T-helper 17 cell (primary cell): Measurements from ENCODE around the gene CLCN6. TPM values are rescaled to one million over a fixed set of nuclear protein-coding genes. Genes with fewer than 3 reads are reported as not detected.

Source experiments
- ATAC-seq: fragments of 150-1000 bp; cut with Tn5 transposase; 2 replicates; pipeline ENCODE4 v1.10.0; 2021; ENCODE audit warnings: mild to moderate bottlenecking, moderate library complexity
- DNase-seq, 3 donors: peaks; one replicate each; pipeline versions ENCODE4 v3.0.0 to v3.0.0-alpha.2; 2020 to 2021
- H3K9me3 ChIP-seq: one replicate; pipeline ENCODE4 v1.7.0; 2013; ENCODE audit warnings: low read length, mild to moderate bottlenecking; ENCODE audit not compliant: control insufficient read depth, poor library complexity, severe bottlenecking
- H3K27ac Mint-ChIP-seq: one replicate; pipeline ENCODE4 v1.8.0; 2022; ENCODE audit warnings: mild to moderate bottlenecking, moderate library complexity, mixed read lengths
- H3K27me3 Mint-ChIP-seq: one replicate; pipeline ENCODE4 v1.8.0; 2022; ENCODE audit warnings: mixed read lengths
- H3K36me3 Mint-ChIP-seq: one replicate; pipeline ENCODE4 v1.8.0; 2022; ENCODE audit warnings: low read depth, mixed read lengths
- H3K4me1 Mint-ChIP-seq: one replicate; pipeline ENCODE4 v1.8.0; 2022; ENCODE audit warnings: mild to moderate bottlenecking, mixed read lengths
- H3K4me3 Mint-ChIP-seq: one replicate; pipeline ENCODE4 v1.8.0; 2022; ENCODE audit warnings: mild to moderate bottlenecking, moderate library complexity, mixed read lengths
- total RNA-seq, 4 donors: library from RNA in 2 of 4; stranded (reverse) in 2 of 4; gene quantifications; one replicate each; pipeline ENCODE4 v1.2.3 and lab custom pipeline; 2022 to 2026

Gene CLCN6
- total RNA-seq, 2 donors from 2014 or later = 11.7 to 13.8 TPM

- no peak overlapping the region for H3K4me3 Mint-ChIP-seq
Measured at GRCh38 chr1:11880181-11880575, 74.2 kb downstream of the CLCN6 start.

GRCh38 chr1:11880911-11881748 lies 75.1 kb downstream of the CLCN6 start:
- Mint-ChIP-seq H3K4me1 (peaks cover 3% of the 10 kb centered on the region), H3K27me3 (peaks cover 33% of the 10 kb centered on the region), H3K27ac (no peak overlapping the region), H3K36me3 (no peaks in the 10 kb centered on the region), H3K4me3 (no peak overlapping the region)
- no peak for DNase-seq
- no peaks in the 10 kb centered on the region for H3K9me3 ChIP-seq
- no peak for ATAC-seq

More at GRCh38 chr1:11880181-11880575, 74.2 kb downstream of the CLCN6 start:
- Mint-ChIP-seq H3K27ac (no peak overlapping the region), H3K27me3 (peaks cover 33% of the 10 kb centered on the region), H3K4me1 (no peaks in the 10 kb centered on the region), H3K36me3 (no peaks in the 10 kb centered on the region)
- ATAC-seq (no peak), DNase-seq (no peak)
- no peaks in the 10 kb centered on the region for H3K9me3 ChIP-seq

- H3K4me3 Mint-ChIP-seq = no peak overlapping the region
- no peaks in the 10 kb centered on the region for H3K9me3 ChIP-seq
- H3K27ac Mint-ChIP-seq = no peak overlapping the region
- peaks cover 29% of the 10 kb centered on the region for H3K27me3 Mint-ChIP-seq
- H3K36me3 Mint-ChIP-seq = no peaks in the 10 kb centered on the region
- DNase-seq = no peak
- H3K4me1 Mint-ChIP-seq = peaks cover 5% of the 10 kb centered on the region
- ATAC-seq = no peak
Measured at GRCh38 chr1:11881749-11882441, 75.9 kb downstream of the CLCN6 start.

- DNase-seq = no peak
- no peaks in the 10 kb centered on the region for H3K9me3 ChIP-seq
- Mint-ChIP-seq H3K27me3 (peaks cover 36% of the 10 kb centered on the region), H3K27ac (no peak overlapping the region), H3K4me1 (peaks cover 5% of the 10 kb centered on the region), H3K36me3 (no peaks in the 10 kb centered on the region), H3K4me3 (no peak overlapping the region)
- ATAC-seq = no peak
Measured at GRCh38 chr1:11882814-11883538, 77.0 kb downstream of the CLCN6 start.

- no peaks in the 10 kb centered on the region for H3K9me3 ChIP-seq
- Mint-ChIP-seq H3K4me1 (peaks cover 5% of the 10 kb centered on the region), H3K36me3 (no peaks in the 10 kb centered on the region), H3K27ac (no peak overlapping the region), H3K4me3 (no peak overlapping the region), H3K27me3 (peaks cover 39% of the 10 kb centered on the region)
- ATAC-seq (no peak), DNase-seq (no peak)
Measured at GRCh38 chr1:11885916-11886315, 79.9 kb downstream of the CLCN6 start.

- peaks cover 5% of the 10 kb centered on the region for H3K4me1 Mint-ChIP-seq
- H3K27ac Mint-ChIP-seq = no peak overlapping the region
- no peaks in the 10 kb centered on the region for H3K36me3 Mint-ChIP-seq
- no peak for DNase-seq
- H3K4me3 Mint-ChIP-seq = no peak overlapping the region
- no peak for ATAC-seq
- peaks cover 37% of the 10 kb centered on the region for H3K27me3 Mint-ChIP-seq
- no peaks in the 10 kb centered on the region for H3K9me3 ChIP-seq
Measured at GRCh38 chr1:11886986-11887665, 81.1 kb downstream of the CLCN6 start.

GRCh38 chr1:11887666-11888007 lies 81.6 kb downstream of the CLCN6 start:
- DNase-seq (no peak), ATAC-seq (no peak)
- no peak overlapping the region for H3K27ac Mint-ChIP-seq
- peaks cover 5% of the 10 kb centered on the region for H3K4me1 Mint-ChIP-seq
- H3K36me3 Mint-ChIP-seq = no peaks in the 10 kb centered on the region
- H3K27me3 Mint-ChIP-seq = peaks cover 38% of the 10 kb centered on the region
- H3K4me3 Mint-ChIP-seq = no peak overlapping the region
- H3K9me3 ChIP-seq = no peaks in the 10 kb centered on the region

GRCh38 chr1:11888206-11888876 lies 82.3 kb downstream of the CLCN6 start:
- Mint-ChIP-seq H3K27me3 (peaks cover 39% of the 10 kb centered on the region), H3K27ac (no peak overlapping the region), H3K36me3 (no peaks in the 10 kb centered on the region), H3K4me1 (peaks cover 5% of the 10 kb centered on the region), H3K4me3 (no peak overlapping the region)
- DNase-seq (no peak), ATAC-seq (no peak)
- H3K9me3 ChIP-seq = no peaks in the 10 kb centered on the region

- no peaks in the 10 kb centered on the region for H3K9me3 ChIP-seq
- no peak for DNase-seq
- Mint-ChIP-seq H3K4me3 (no peak overlapping the region), H3K27me3 (peaks cover 44% of the 10 kb centered on the region), H3K36me3 (no peaks in the 10 kb centered on the region), H3K27ac (no peak overlapping the region), H3K4me1 (peaks cover 5% of the 10 kb centered on the region)
- no peak for ATAC-seq
Measured at GRCh38 chr1:11888877-11889208, 82.9 kb downstream of the CLCN6 start.

- DNase-seq (no peak), ATAC-seq (no peak)
- Mint-ChIP-seq H3K27me3 (peaks cover 48% of the 10 kb centered on the region), H3K27ac (no peak overlapping the region), H3K36me3 (peaks cover 2% of the 10 kb centered on the region), H3K4me3 (no peak overlapping the region), H3K4me1 (peaks cover 3% of the 10 kb centered on the region)
- H3K9me3 ChIP-seq = no peaks in the 10 kb centered on the region
Measured at GRCh38 chr1:11891433-11892186, 85.6 kb downstream of the CLCN6 start.
